Gastrocnemius medialis (tissue), 4 donors: ENCODE results near the gene HEATR5B.
"Not testable (repeated sequence)": the region's sequence is repeated elsewhere in the genome, so short reads cannot be mapped to it uniquely, and the experiment has no call there.

Experiments used
- CTCF ChIP-seq, 5 experiments: fragments of 450-650 bp in 3 of 5; fragments of 200-600 bp in 2 of 5; sonication (generic) in 2 of 5; IDR thresholded peaks in 4 of 5; conservative IDR thresholded peaks in 1 of 5; 1 replicate in 4 of 5; 2 replicates in 1 of 5; pipeline ENCODE4 v1.5.1; 2016 to 2019; ENCODE audit warnings: antibody characterized with exemption in 5 of 5, mild to moderate bottlenecking in 3 of 5, moderate library complexity in 3 of 5
- POLR2A ChIP-seq, 2 donors: fragments of 450-650 bp; IDR thresholded peaks; one replicate each; pipeline ENCODE4 v1.6.1; 2017; ENCODE audit warnings: antibody characterized with exemption in 2 of 2, mild to moderate bottlenecking in 2 of 2, moderate library complexity in 2 of 2

DNA sequence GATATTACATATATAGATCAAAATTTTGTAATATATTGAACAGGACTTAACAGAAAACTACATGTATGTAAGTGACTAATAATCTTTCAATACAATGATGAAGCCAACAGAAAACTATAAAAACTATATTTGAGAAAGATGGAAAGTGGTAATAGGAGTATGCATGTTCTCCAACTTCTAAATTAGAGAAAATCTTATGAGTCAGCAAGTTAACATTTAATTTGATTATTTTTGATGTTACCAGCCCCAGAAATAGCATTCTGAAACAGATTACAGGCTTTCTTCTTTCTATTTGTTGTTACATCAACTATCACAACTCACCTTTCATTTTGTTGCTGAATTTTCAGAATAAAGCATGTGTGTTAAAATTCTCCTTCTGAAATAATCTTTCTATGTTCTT is 147.6 kb downstream of the HEATR5B start:
- TF ChIP-seq CTCF (IDR thresholded peaks at IDR 0.05 in 4 of 5, conservative IDR thresholded peaks at IDR 0.05 in 1 of 5); POLR2A (IDR thresholded peaks at IDR 0.05): not testable (repeated sequence)
